Upper lobe of left lung (tissue), 4 donors: ENCODE results near the gene SHLD2.
"Not testable (repeated sequence)": the region's sequence is repeated elsewhere in the genome, so short reads cannot be mapped to it uniquely, and the experiment has no call there.

Experiments used
- POLR2A ChIP-seq, 4 donors: fragments of 450-650 bp; IDR thresholded peaks; one replicate each; pipeline ENCODE4 v1.5.1; 2016 to 2017; ENCODE audit warnings: antibody characterized with exemption in 4 of 4, mild to moderate bottlenecking in 2 of 4
- POLR2AphosphoS5 ChIP-seq, 2 donors: sonication (generic); formaldehyde crosslinking; IDR thresholded peaks; one replicate each; pipeline ENCODE4 v1.5.1; 2017; ENCODE audit warnings: antibody characterized with exemption in 2 of 2
- TF ChIP-seq, protein P1 (sequence below), 6 experiments: fragments of 450-650 bp in 4 of 6; fragments of 200-600 bp in 2 of 6; sonication (generic) in 2 of 6; IDR thresholded peaks; one replicate each; pipeline ENCODE4 v1.5.1; 2016 to 2019; ENCODE audit warnings: antibody characterized with exemption in 6 of 6

DNA sequence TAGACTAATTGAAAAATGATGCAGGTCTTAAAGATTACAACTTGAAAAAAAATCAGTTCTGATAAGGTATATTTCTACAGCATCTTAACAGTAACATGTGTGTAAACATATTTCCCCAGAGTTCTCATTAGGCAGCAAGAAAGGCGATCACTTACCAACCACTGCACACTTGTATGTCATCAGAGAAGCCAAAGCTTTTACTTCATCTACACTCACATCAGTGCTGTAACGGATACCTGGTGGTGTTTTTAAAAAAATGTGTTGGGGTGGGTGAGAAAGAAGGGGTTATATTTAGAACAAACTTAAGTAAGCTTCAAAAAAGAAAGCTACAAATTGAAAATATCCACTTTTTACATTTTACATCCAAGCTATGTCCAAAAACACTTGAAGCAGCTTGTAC lies 18.6 kb upstream of the SHLD2 start:
- not testable (repeated sequence) for TF ChIP-seq POLR2AphosphoS5, POLR2A (IDR thresholded peaks at IDR 0.05)
- TF ChIP-seq, protein P1, sequence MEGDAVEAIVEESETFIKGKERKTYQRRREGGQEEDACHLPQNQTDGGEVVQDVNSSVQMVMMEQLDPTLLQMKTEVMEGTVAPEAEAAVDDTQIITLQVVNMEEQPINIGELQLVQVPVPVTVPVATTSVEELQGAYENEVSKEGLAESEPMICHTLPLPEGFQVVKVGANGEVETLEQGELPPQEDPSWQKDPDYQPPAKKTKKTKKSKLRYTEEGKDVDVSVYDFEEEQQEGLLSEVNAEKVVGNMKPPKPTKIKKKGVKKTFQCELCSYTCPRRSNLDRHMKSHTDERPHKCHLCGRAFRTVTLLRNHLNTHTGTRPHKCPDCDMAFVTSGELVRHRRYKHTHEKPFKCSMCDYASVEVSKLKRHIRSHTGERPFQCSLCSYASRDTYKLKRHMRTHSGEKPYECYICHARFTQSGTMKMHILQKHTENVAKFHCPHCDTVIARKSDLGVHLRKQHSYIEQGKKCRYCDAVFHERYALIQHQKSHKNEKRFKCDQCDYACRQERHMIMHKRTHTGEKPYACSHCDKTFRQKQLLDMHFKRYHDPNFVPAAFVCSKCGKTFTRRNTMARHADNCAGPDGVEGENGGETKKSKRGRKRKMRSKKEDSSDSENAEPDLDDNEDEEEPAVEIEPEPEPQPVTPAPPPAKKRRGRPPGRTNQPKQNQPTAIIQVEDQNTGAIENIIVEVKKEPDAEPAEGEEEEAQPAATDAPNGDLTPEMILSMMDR (IDR thresholded peaks at IDR 0.05) = not testable (repeated sequence)
